H9 (cell line): ENCODE measurements around the gene TLN1. TPM values are rescaled to one million over a fixed set of nuclear protein-coding genes. Genes with fewer than 3 reads are reported as not detected.
A peak's percentile ranks its signal among the peaks of the same experiment; 100 is the strongest.

Experiments used
- DNase-seq: peaks from one replicate; pipeline ENCODE4 v3.0.0-alpha.2; 2017
- H2AFZ ChIP-seq: one replicate; pipeline ENCODE4 v1.6.1; 2013; ENCODE audit warnings: mild to moderate bottlenecking, low read length, control low read depth, moderate library complexity
- H2AK5ac ChIP-seq: 2 replicates; pipeline ENCODE4 v1.6.1; 2013; ENCODE audit warnings: low read length, control low read depth, mixed read lengths; ENCODE audit not compliant: insufficient read length
- H2BK120ac ChIP-seq: one replicate; pipeline ENCODE4 v1.6.1; 2013; ENCODE audit warnings: low read depth, mild to moderate bottlenecking, low read length, control low read depth, inconsistent platforms; ENCODE audit not compliant: poor library complexity, severe bottlenecking
- H2BK12ac ChIP-seq: 2 replicates; pipeline ENCODE4 v1.6.1; 2013; ENCODE audit warnings: low read length, control low read depth, mixed read lengths, low read depth; ENCODE audit not compliant: insufficient read length
- H2BK15ac ChIP-seq: 2 replicates; pipeline ENCODE4 v1.6.1; 2013; ENCODE audit warnings: low read depth, low read length, control low read depth
- H2BK20ac ChIP-seq: one replicate; pipeline ENCODE4 v1.6.1; 2013; ENCODE audit warnings: low read depth, mild to moderate bottlenecking, low read length, control low read depth, inconsistent platforms; ENCODE audit not compliant: poor library complexity, severe bottlenecking
- H2BK5ac ChIP-seq: 2 replicates; pipeline ENCODE4 v1.6.1; 2013; ENCODE audit warnings: low read length, control low read depth, mixed read lengths; ENCODE audit not compliant: insufficient read length
- H3K14ac ChIP-seq: 2 replicates; pipeline ENCODE4 v1.6.1; 2013; ENCODE audit warnings: low read length, control low read depth; ENCODE audit not compliant: insufficient read depth
- H3K18ac ChIP-seq: 2 replicates; pipeline ENCODE4 v1.6.1; 2013; ENCODE audit warnings: low read depth, mild to moderate bottlenecking, mixed read lengths, low read length, control low read depth; ENCODE audit not compliant: insufficient read length
- H3K23ac ChIP-seq: 2 replicates; pipeline ENCODE4 v1.6.1; 2013; ENCODE audit warnings: low read length, control low read depth, mixed read lengths, low read depth; ENCODE audit not compliant: insufficient read length
- H3K23me2 ChIP-seq: 2 replicates; pipeline ENCODE4 v1.6.1; 2013; ENCODE audit warnings: low read depth, mild to moderate bottlenecking, mixed read lengths, low read length, control low read depth; ENCODE audit not compliant: insufficient read length, poor library complexity, severe bottlenecking
- H3K27ac ChIP-seq: 2 replicates; pipeline ENCODE4 v1.5.1; 2013; ENCODE audit warnings: low read length, control low read depth, mixed read lengths, low read depth; ENCODE audit not compliant: insufficient read length
- H3K27me3 ChIP-seq: 2 replicates; pipeline ENCODE4 v1.6.1; 2013; ENCODE audit warnings: low read length, control low read depth, inconsistent platforms; ENCODE audit not compliant: insufficient read depth
- H3K4ac ChIP-seq: 2 replicates; pipeline ENCODE4 v1.6.1; 2013; ENCODE audit warnings: low read depth, mild to moderate bottlenecking, control low read depth, inconsistent platforms, low read length, moderate library complexity
- H3K4me1 ChIP-seq: 2 replicates; pipeline ENCODE4 v1.6.1; 2013; ENCODE audit warnings: low read length, control low read depth, inconsistent platforms; ENCODE audit not compliant: insufficient read depth
- H3K4me2 ChIP-seq: 2 replicates; pipeline ENCODE4 v1.6.1; 2013; ENCODE audit warnings: low read length, control low read depth, mixed read lengths; ENCODE audit not compliant: insufficient read length, insufficient read depth
- H3K56ac ChIP-seq: 2 replicates; pipeline ENCODE4 v1.6.1; 2013; ENCODE audit warnings: low read depth, mild to moderate bottlenecking, mixed read lengths, low read length, control low read depth; ENCODE audit not compliant: insufficient read length
- H3K79me1 ChIP-seq: 2 replicates; pipeline ENCODE4 v1.6.1; 2013; ENCODE audit warnings: low read depth, mild to moderate bottlenecking, moderate library complexity, low read length, control low read depth, inconsistent platforms; ENCODE audit not compliant: insufficient read depth, poor library complexity, severe bottlenecking
- H3K79me2 ChIP-seq: 2 replicates; pipeline ENCODE4 v1.6.1; 2013; ENCODE audit warnings: low read length, control low read depth, inconsistent platforms; ENCODE audit not compliant: insufficient read depth
- H3K9ac ChIP-seq: 2 replicates; pipeline ENCODE4 v1.6.1; 2013; ENCODE audit warnings: low read length, control low read depth, mixed read lengths; ENCODE audit not compliant: insufficient read length; ENCODE audit errors: extremely low read depth
- H3K9me3 ChIP-seq: one replicate; pipeline ENCODE4 v1.6.1; 2013; ENCODE audit warnings: low read depth, low read length, inconsistent platforms; ENCODE audit not compliant: control insufficient read depth
- H3T11ph ChIP-seq: one replicate; pipeline ENCODE4 v1.6.1; 2013; ENCODE audit warnings: mild to moderate bottlenecking, low read length, control low read depth, inconsistent platforms
- H4K20me1 ChIP-seq: one replicate; pipeline ENCODE4 v1.6.1; 2013; ENCODE audit not compliant: control insufficient read depth, insufficient read length, insufficient read depth
- H4K5ac ChIP-seq: 2 replicates; pipeline ENCODE4 v1.6.1; 2013; ENCODE audit warnings: low read depth, mild to moderate bottlenecking, mixed read lengths, low read length, control low read depth; ENCODE audit not compliant: insufficient read length
- H4K8ac ChIP-seq: replicated peaks from 2 replicates; pipeline ENCODE4 v1.6.1; 2013; ENCODE audit warnings: low read length, control low read depth, mixed read lengths, low read depth; ENCODE audit not compliant: insufficient read length
- H4K91ac ChIP-seq: 2 replicates; pipeline ENCODE4 v1.6.1; 2013; ENCODE audit warnings: low read depth, mild to moderate bottlenecking, moderate library complexity, mixed read lengths, low read length, control low read depth; ENCODE audit not compliant: insufficient read length
- H3K27ac Mint-ChIP-seq, 3 experiments: 2 replicates in 2 of 3; 3 replicates in 1 of 3; pipeline ENCODE4 v1.8.0; 2020 to 2021; ENCODE audit warnings: mixed read lengths in 3 of 3, mild to moderate bottlenecking in 1 of 3, moderate library complexity in 1 of 3
- H3K27me3 Mint-ChIP-seq: 2 replicates; pipeline ENCODE4 v1.8.0; 2021; ENCODE audit warnings: low read depth, mild to moderate bottlenecking, moderate library complexity, mixed read lengths
- H3K36me3 Mint-ChIP-seq, 3 experiments: 2 replicates in 2 of 3; 3 replicates in 1 of 3; pipeline ENCODE4 v1.8.0; 2020 to 2021; ENCODE audit warnings: low read depth in 3 of 3, mixed read lengths in 3 of 3; ENCODE audit not compliant: insufficient read depth in 1 of 3
- H3K4me1 Mint-ChIP-seq, 2 experiments: 2 replicates each; pipeline ENCODE4 v1.8.0; 2020; ENCODE audit warnings: mixed read lengths in 2 of 2
- H3K4me3 Mint-ChIP-seq, 2 experiments: 2 replicates in 1 of 2; 3 replicates in 1 of 2; pipeline ENCODE4 v1.8.0; 2020 to 2021; ENCODE audit warnings: mild to moderate bottlenecking in 2 of 2, mixed read lengths in 2 of 2, moderate library complexity in 1 of 2
- H3K9me3 Mint-ChIP-seq, 2 experiments: 2 replicates in 1 of 2; 3 replicates in 1 of 2; pipeline ENCODE4 v1.8.0; 2020; ENCODE audit warnings: mild to moderate bottlenecking in 2 of 2, mixed read lengths in 2 of 2, moderate library complexity in 1 of 2
- CTCF ChIP-seq: fragments of 200-600 bp; sonication (generic); conservative IDR thresholded peaks from 3 replicates; pipeline ENCODE4 v1.8.0; 2021; ENCODE audit warnings: antibody characterized with exemption, mild to moderate bottlenecking
- WGBS: extraction: QIAGEN DNeasy Blood & Tissue Kit; methylation state at CpG from one replicate; pipeline ENCODE4 v1.1.7; 2013; ENCODE audit warnings: missing lambda C conversion rate, low lambda C conversion rate, mixed read lengths; ENCODE audit not compliant: insufficient read length; ENCODE audit errors: extremely low coverage; 5-methylcytosine and 5-hydroxymethylcytosine counted together
- total RNA-seq: library from RNA; stranded (reverse); gene quantifications from 2 replicates; pipeline ENCODE4 v1.2.1, GENCODE V29; 2021

The TLN1 gene
- total RNA-seq, 1 experiment from 2014 or later = 102 TPM

GRCh38 chr9:35687972-35688557 is 43.9 kb downstream of the TLN1 start:
- Histone ChIP-seq H4K20me1 (no peaks in the 10 kb centered on the region), H2BK12ac (no peak overlapping the region), H4K5ac (no peak overlapping the region), H2BK120ac (no peak overlapping the region), H3K14ac (no peak overlapping the region), H2AK5ac (no peak overlapping the region), H3K23ac (no peak overlapping the region), H3K79me2 (no peaks in the 10 kb centered on the region; the same call in 1 of the 2 replicates), H2BK5ac (no peak overlapping the region), H3T11ph (no peak overlapping the region), H3K4me1 (peaks cover 3% of the 10 kb centered on the region), H2AFZ (no peak overlapping the region), H4K91ac (no peak overlapping the region), H3K23me2 (peaks cover 6% of the 10 kb centered on the region), H3K9me3 (no peaks in the 10 kb centered on the region), H2BK20ac (no peak overlapping the region), H3K79me1 (no peaks in the 10 kb centered on the region), H3K4ac (no peak overlapping the region), H3K56ac (no peak overlapping the region), H3K9ac (no peak overlapping the region), H3K27me3 (no peaks in the 10 kb centered on the region), H3K18ac (no peak overlapping the region), H3K27ac (no peak overlapping the region), H2BK15ac (no peak overlapping the region), H3K4me2 (peak overlapping the region; percentile 67), H4K8ac (no peak overlapping the region)
- no peak for DNase-seq
- no peak for TF ChIP-seq CTCF
- Mint-ChIP-seq H3K4me3 (peak overlapping the region; percentile 84 to 93; a peak in 4 of 5 replicates), H3K27ac (no peak overlapping the region), H3K36me3 (peaks cover 32 to 56% (median 51%) of the 10 kb centered on the region in 3 experiments), H3K9me3 (peaks cover 0 to 2% of the 10 kb centered on the region in 2 experiments; a peak in 2 of 5 replicates), H3K4me1 (peaks cover 27 to 30% of the 10 kb centered on the region in 2 experiments), H3K27me3 (no peaks in the 10 kb centered on the region; the same call in 1 of the 2 replicates)
- WGBS = no CpG with 5 or more reads among the region's 2 CpGs
